Cortex of kidney (tissue), 1 donor: ENCODE data around the gene KLHDC1.
"Not testable (repeated sequence)": the region's sequence is repeated elsewhere in the genome, so short reads cannot be mapped to it uniquely, and the experiment has no call there.

Experiments
- DNase-seq: peaks from one replicate; lab custom pipeline; 2025; lab: John Stamatoyannopoulos, UW

The KLHDC1 gene

GRCh38 chr14:49721733-49722435, 29.0 kb downstream of the KLHDC1 start:
- DNase-seq: not testable (repeated sequence)

- DNase-seq: no peak
Measured at GRCh38 chr14:49727171-49727570, 34.3 kb downstream of the KLHDC1 start.

GRCh38 chr14:49732896-49733295, 40.0 kb downstream of the KLHDC1 start:
- DNase-seq: no peak

DNA sequence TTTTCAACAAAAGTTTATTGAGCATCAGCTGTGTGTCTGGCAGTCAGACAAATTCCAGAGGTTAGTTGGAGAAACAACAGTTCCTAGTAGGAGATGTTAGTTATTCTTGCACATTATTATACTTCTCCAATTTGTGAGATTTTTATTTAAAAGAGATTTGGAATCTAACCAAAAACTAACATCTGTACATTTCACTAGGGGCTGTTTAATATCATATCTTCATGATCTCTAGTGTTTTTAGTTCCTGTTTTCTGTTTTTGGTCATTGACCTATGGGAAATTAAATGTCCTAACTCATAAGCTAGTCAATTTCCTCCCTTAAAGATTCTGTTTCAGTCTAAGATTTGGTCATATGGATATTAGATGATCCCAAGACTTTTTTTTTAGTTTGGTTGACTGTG, 40.9 kb downstream of the KLHDC1 start:
- DNase-seq: no peak

- not testable (repeated sequence) for DNase-seq
Measured at GRCh38 chr14:49735669-49736068, 42.7 kb downstream of the KLHDC1 start.

DNA sequence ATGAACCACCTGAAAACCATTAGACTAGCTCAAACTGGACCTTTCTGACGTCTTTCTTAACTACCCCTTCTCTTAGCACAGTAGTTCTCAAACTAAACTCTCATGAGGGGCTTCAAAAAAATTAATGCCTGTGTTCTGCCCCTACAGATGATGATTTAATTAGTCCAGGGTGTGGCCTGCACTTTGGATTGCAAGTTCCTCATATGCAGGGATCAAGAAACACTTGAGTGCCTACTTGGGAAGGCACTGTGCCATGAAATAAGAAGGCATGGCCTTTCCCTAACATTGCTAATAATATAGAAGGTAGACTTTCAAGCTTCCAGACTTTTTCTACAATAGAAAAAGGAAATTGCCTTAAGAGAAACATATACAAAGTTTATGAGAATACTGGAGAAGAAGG, 52.3 kb downstream of the KLHDC1 start:
- no peak for DNase-seq

DNA sequence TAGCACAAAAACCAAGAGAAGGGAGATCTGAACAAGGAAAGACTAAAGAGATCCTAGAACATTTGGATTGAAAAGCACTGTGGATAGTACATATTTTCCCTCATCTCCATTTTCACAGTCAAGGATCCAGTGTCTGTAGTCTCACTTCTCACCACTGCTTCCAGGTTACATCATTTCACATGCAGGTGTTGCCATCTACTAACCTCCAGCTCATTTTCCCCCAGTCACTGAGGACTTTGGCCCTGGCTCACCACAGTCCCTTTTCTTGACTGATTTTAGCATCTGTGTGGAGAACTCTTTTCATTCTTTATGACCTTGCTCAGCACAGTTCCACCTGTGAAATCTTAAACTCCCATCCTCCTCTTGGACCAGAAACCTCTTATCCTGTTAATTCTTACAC, 53.6 kb downstream of the KLHDC1 start:
- not testable (repeated sequence) for DNase-seq

DNA sequence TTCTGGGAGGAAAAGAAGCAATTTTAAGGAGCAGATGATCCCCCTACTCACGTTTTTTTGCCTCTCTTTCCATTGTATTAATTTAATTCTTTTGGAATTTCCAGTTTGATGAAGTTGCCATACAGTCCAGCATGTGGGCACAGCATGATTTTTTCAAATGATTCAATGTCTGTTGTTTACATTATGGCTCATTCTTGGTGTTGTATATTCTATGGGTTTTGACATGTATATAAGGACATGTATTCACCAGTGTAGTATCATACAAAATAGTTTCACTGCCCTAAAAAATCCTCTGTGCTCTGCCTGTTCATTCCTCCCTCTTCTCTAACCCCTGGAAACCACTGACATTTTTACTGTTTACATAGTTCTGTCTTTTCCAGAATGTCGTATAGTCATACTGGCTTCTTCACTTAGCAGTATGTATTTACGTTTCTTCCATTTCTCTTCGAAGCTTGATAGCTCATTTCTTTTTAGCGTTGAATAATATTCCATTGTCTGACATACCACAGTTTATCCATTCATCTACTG, 61.7 kb downstream of the KLHDC1 start:
- no peak for DNase-seq

DNA sequence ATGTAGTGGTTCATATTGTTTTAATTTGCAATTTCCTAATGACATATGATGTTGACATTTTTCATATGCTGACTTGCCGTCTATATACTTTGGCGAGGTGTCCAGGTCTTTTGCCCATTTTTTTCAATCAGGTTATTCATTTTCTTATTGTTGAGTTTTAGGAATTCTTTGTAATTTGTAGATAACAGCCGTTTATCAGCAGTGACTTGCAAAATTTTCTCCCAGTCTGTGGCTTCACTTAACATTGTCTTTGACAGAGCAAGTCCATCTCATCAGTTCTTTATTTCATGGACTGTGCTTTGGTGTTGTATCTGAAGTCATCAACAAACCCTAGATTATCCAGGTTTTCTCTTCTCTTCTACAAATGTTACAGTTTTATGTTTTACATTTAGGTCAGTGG, 62.5 kb downstream of the KLHDC1 start:
- DNase-seq: no peak

GRCh38 chr14:49761839-49762551, 69.1 kb downstream of the KLHDC1 start:
- DNase-seq: no peak

- no peak for DNase-seq
Measured at GRCh38 chr14:49766839-49767238, 73.9 kb downstream of the KLHDC1 start.

GRCh38 chr14:49767270-49767570, 74.3 kb downstream of the KLHDC1 start:
- DNase-seq: no peak

GRCh38 chr14:49767571-49768300, 74.8 kb downstream of the KLHDC1 start, which contains the start of gene KLHDC2:
KLHDC2 (plus strand) TSS chr14:49768153; CDS start chr14:49768469, 316 bp downstream.
- no peak for DNase-seq

DNA sequence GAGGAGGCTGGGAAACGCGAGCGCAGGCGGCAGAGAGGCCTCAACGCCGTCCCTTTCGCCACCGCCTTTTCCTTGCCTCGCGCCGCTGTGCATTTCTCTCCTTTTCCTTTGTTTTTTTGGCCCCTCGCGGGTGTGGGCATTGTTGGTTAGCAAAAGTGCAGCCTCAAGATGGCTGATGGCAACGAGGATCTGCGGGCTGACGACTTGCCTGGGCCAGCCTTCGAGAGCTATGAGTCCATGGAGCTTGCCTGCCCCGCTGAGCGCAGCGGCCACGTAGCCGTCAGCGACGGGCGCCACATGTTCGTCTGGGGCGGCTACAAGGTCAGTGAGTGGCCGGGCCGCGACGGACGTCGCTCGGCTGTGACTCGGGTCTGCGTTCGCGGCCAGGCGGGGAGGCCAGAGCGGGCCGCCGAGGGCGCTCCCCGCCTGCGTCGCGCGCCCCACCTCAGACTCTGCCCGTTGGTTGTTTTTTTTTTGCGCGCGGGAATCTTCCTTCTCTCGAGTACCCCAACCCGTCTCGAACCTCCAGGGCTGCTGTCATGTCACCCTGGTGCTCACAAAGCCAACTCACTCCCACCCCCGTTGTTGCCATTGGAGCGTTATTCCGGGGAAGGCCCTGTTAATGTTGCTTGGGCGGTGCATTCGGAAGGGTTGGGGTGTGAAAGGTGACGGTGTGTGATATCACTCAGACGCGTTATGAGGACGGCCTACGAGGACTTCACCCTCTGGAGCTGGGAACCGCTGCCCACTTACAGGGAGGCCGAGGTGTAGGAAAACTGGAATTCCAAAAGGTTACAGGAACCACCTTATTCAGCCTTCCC, 75.6 kb downstream of the KLHDC1 start:
- DNase-seq: no peak

DNA sequence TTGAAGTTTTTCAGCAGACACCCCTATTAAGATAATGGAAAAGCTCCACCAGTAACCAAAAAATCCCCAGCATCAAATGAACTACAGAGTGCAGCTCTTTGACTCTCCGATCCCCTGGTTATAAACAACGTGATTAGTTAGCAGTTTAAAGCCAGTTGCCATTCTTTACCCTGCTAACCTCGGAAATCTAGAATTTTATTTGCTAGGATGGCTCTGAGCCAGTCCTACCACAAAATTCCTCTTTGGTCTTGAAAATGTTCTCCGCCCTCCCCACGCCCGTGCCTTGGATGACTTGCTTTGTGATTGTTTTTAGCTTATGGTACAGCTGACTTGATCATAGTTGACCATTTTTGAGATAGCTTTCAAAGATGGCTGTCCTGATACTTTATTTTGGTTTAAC, 76.3 kb downstream of the KLHDC1 start:
- DNase-seq: no peak

DNA sequence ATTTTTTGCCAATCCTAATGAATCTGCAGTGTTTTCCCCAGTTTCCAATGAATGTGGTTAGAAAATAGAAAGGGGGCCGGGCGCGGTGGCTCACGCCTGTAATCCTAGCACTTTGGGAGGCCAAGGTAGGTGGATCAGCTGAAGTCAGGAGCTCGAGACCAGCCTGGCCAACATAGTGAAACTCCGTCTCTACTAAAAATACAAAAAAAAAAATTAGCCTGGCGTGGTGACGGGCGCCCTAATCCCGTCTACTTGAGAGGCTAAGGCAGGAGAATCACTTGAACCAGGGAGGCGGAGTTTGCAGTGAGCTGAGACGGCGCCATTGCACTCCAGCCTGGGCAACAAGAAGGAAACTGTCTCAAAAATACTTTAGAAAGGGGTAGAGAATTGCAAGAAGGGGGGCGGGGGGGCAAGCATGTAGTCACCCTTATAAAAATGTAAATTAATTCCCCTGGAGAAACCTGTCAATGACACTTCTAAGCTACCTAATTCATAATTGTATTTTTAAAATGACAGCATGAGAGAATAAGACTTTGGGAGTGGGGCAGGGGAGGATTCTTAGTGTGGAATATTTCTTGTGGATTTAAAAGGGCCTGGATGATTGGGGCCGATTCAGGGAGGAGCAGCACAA, 76.8 kb downstream of the KLHDC1 start:
- DNase-seq: no peak

DNA sequence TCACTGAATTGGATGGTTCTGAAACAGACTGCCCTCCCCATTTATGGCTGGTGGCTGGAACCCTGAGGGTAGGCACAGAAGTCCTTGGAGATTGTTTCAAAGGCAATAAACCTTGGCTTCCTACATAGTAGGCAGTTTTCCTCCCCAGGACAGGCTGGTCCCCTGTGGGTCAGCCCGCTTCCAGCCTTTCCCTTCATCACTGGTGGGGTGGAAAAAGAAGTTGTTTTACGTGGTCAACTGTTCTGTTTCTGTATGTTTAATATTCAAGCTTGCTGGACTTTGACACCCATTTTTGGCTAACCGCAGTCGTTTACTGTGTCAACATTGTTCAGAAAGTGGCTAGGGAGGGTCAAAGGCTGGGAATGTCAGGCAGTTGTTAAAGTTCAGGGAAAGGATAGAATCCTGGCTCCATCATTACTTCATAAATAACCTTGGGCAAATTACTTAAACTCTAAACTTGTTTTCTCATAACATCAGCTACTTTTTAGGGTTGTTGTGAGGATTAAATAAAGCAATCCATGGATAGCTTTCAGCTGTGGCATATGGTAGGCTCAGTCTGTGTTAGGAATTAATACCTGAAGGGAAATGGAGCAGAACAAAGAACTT, 77.4 kb downstream of the KLHDC1 start:
- DNase-seq: no peak

GRCh38 chr14:49771691-49772090, 78.8 kb downstream of the KLHDC1 start:
- DNase-seq: not testable (repeated sequence)

- DNase-seq: no peak
Measured at GRCh38 chr14:49774106-49774505, 81.2 kb downstream of the KLHDC1 start.

- no peak for DNase-seq
Measured at GRCh38 chr14:49778421-49778820, 85.5 kb downstream of the KLHDC1 start.

GRCh38 chr14:49781040-49781439, 88.1 kb downstream of the KLHDC1 start:
- not testable (repeated sequence) for DNase-seq
